Muscle layer of colon (tissue), 2 donors: ENCODE data around the gene SORCS1.

Experiments
- H3K27ac ChIP-seq: one replicate; pipeline ENCODE4 v1.7.0; 2013; ENCODE audit warnings: low read depth, mild to moderate bottlenecking, low read length, moderate library complexity
- H3K27me3 ChIP-seq, 2 donors: one replicate each; pipeline ENCODE4 v1.7.0; 2013; ENCODE audit warnings: low read length in 2 of 2, mild to moderate bottlenecking in 2 of 2; ENCODE audit not compliant: insufficient read depth in 2 of 2, control insufficient read depth in 1 of 2
- H3K36me3 ChIP-seq: one replicate; pipeline ENCODE4 v1.7.0; 2013; ENCODE audit warnings: mild to moderate bottlenecking, low read length; ENCODE audit not compliant: insufficient read depth
- H3K4me1 ChIP-seq: one replicate; pipeline ENCODE4 v1.7.0; 2013; ENCODE audit warnings: mild to moderate bottlenecking, low read length; ENCODE audit not compliant: insufficient read depth
- H3K4me3 ChIP-seq, 2 donors: one replicate each; pipeline ENCODE4 v1.7.0; 2013; ENCODE audit warnings: low read length in 2 of 2, low read depth in 1 of 2, mild to moderate bottlenecking in 1 of 2, moderate library complexity in 1 of 2
- H3K9ac ChIP-seq: one replicate; pipeline ENCODE4 v1.7.0; 2013; ENCODE audit warnings: low read length
- H3K9me3 ChIP-seq: one replicate; pipeline ENCODE4 v1.7.0; 2013; ENCODE audit warnings: mild to moderate bottlenecking, low read length
- donor health status: abdominal sarcoma.
- donor health status: Adenocarcinoma of cecum.

The SORCS1 gene

GRCh38 chr10:106863549-106863948 lies 301.0 kb downstream of the SORCS1 start:
- H3K36me3 ChIP-seq: no peaks in the 10 kb centered on the region
- H3K27ac ChIP-seq: no peak overlapping the region
- no peaks in the 10 kb centered on the region for H3K27me3 ChIP-seq
- H3K9me3 ChIP-seq: no peaks in the 10 kb centered on the region
- H3K4me1 ChIP-seq: no peaks in the 10 kb centered on the region
- no peak overlapping the region for H3K4me3 ChIP-seq
- H3K9ac ChIP-seq: no peak overlapping the region

GRCh38 chr10:106859892-106860652 lies 304.4 kb downstream of the SORCS1 start:
- H3K27ac ChIP-seq: no peak overlapping the region
- no peaks in the 10 kb centered on the region for H3K27me3 ChIP-seq
- H3K36me3 ChIP-seq: no peaks in the 10 kb centered on the region
- no peak overlapping the region for H3K4me3 ChIP-seq
- H3K9ac ChIP-seq: no peak overlapping the region
- no peaks in the 10 kb centered on the region for H3K9me3 ChIP-seq
- H3K4me1 ChIP-seq: no peaks in the 10 kb centered on the region

GRCh38 chr10:106857728-106858127 lies 306.8 kb downstream of the SORCS1 start:
- H3K9ac ChIP-seq: no peak overlapping the region
- H3K9me3 ChIP-seq: no peaks in the 10 kb centered on the region
- H3K27me3 ChIP-seq: no peaks in the 10 kb centered on the region
- no peak overlapping the region for H3K27ac ChIP-seq
- H3K4me1 ChIP-seq: no peaks in the 10 kb centered on the region
- H3K36me3 ChIP-seq: no peaks in the 10 kb centered on the region
- H3K4me3 ChIP-seq: no peak overlapping the region

DNA sequence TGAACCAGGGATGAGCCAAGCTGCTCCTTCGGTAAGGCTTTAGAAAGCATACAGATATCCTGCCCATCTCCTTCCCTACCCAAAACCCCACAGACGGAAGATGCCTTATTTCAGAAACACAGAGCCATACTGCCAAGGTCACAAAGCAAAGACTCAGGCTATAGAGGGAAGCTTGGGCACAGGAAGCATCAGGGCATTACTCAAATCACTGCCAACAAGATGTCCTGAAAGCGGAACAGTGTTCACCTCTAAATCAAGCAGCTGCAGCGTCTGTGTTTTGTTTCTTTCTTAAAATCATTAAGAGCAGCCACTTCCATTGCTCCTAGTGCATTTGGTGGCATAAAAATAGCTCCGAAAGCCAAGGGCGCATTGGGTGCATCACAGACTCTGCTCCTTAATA lies 307.3 kb downstream of the SORCS1 start:
- H3K27ac ChIP-seq: no peak overlapping the region
- H3K4me3 ChIP-seq: no peak overlapping the region
- H3K36me3 ChIP-seq: no peaks in the 10 kb centered on the region

DNA sequence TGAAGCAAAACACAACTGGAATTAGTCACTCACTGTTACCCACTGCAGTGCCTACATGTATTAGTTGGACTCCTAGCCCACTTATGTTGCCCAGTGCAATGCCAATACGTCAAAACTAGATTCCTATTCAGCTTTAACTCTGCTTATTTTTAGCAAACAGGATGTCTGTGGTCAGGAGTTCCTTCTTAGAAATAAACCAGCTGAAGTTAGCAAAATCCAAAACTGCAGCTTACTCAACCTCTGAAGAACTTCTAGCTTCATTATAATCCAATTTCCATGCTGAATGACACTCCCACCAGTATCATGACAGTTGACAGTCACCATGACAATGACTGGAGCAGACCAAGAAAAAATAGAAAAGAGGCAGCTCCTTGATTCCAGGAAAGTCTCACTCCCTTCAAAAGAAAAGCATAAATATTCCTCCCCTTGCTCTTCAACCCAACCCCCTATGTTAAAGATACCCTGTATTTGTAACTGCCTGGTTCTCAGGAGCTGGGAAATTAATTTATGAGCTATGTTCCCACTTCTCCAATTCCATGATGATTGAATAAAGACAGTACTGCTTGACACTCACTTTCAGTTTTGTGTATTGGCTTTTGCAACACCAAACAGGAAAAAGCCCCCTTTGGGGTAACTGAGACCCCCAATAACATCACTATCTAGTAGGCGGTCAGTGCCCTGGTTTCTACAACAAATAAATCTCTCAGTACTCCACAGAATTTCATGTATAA lies 327.4 kb downstream of the SORCS1 start:
- no peak overlapping the region for H3K27ac ChIP-seq
- H3K9ac ChIP-seq: no peak overlapping the region
- peaks cover 16% of the 10 kb centered on the region for H3K4me1 ChIP-seq
- H3K4me3 ChIP-seq: no peak overlapping the region
- H3K36me3 ChIP-seq: no peaks in the 10 kb centered on the region
- H3K27me3 ChIP-seq: no peaks in the 10 kb centered on the region
- H3K9me3 ChIP-seq: no peaks in the 10 kb centered on the region

More for the DNA sequence above, 307.3 kb downstream of the SORCS1 start:
- Histone ChIP-seq H3K9ac (no peak overlapping the region), H3K4me1 (no peaks in the 10 kb centered on the region), H3K27me3 (no peaks in the 10 kb centered on the region), H3K9me3 (no peaks in the 10 kb centered on the region)

DNA sequence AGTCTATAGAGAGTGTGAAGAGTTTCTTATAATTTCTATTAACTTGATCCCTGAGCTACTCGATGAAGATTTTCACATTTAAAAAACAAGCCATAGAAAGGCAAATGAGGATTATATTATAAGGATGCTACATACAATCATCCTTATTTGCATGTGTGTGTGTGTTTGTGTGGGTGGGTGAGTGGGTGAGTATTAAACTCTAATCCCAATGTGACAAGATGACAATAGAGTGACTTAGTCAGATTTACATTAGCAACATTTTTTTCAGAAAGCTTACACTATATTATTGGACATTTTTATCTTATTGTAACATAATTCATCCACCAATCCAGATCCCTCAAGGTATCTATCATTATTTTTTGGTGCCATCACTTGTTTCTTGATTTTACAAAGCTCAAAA lies 331.7 kb downstream of the SORCS1 start:
- no peaks in the 10 kb centered on the region for H3K27me3 ChIP-seq
- H3K36me3 ChIP-seq: no peaks in the 10 kb centered on the region
- no peaks in the 10 kb centered on the region for H3K9me3 ChIP-seq
- no peak overlapping the region for H3K4me3 ChIP-seq
- no peak overlapping the region for H3K9ac ChIP-seq
- no peaks in the 10 kb centered on the region for H3K4me1 ChIP-seq
- H3K27ac ChIP-seq: no peak overlapping the region

- no peak overlapping the region for H3K4me3 ChIP-seq
- no peaks in the 10 kb centered on the region for H3K36me3 ChIP-seq
- no peak overlapping the region for H3K9ac ChIP-seq
- no peaks in the 10 kb centered on the region for H3K27me3 ChIP-seq
- no peak overlapping the region for H3K27ac ChIP-seq
- H3K4me1 ChIP-seq: peaks cover 6% of the 10 kb centered on the region
- H3K9me3 ChIP-seq: no peaks in the 10 kb centered on the region
Measured at GRCh38 chr10:106830471-106830870, 334.0 kb downstream of the SORCS1 start.

GRCh38 chr10:106830006-106830405 lies 334.5 kb downstream of the SORCS1 start:
- H3K4me1 ChIP-seq: peaks cover 7% of the 10 kb centered on the region
- H3K9me3 ChIP-seq: no peaks in the 10 kb centered on the region
- H3K9ac ChIP-seq: no peak overlapping the region
- no peaks in the 10 kb centered on the region for H3K27me3 ChIP-seq
- H3K4me3 ChIP-seq: no peak overlapping the region
- no peak overlapping the region for H3K27ac ChIP-seq
- no peaks in the 10 kb centered on the region for H3K36me3 ChIP-seq

DNA sequence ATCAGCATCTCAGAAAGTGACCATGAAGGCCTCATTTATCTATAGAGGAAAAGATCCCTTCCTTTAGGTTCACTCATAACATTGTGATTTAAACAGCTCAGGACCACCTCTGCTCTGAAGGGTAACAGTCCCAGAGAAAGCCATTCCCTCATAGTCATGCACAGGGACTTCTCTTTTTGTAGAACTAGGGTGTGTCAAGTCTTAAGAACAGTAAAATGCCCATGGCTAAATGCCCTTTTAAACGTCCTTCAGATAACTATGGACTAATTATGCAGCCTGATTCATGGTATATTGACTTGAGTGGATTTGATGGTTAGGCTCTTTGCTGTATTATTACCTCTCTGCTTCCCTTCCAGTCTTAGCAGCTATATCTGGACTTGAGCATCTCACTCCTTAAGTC lies 337.8 kb downstream of the SORCS1 start:
- Histone ChIP-seq H3K4me1 (peaks cover 7% of the 10 kb centered on the region), H3K9me3 (no peaks in the 10 kb centered on the region), H3K27me3 (no peaks in the 10 kb centered on the region), H3K4me3 (no peak overlapping the region), H3K27ac (no peak overlapping the region), H3K9ac (no peak overlapping the region), H3K36me3 (no peaks in the 10 kb centered on the region)

DNA sequence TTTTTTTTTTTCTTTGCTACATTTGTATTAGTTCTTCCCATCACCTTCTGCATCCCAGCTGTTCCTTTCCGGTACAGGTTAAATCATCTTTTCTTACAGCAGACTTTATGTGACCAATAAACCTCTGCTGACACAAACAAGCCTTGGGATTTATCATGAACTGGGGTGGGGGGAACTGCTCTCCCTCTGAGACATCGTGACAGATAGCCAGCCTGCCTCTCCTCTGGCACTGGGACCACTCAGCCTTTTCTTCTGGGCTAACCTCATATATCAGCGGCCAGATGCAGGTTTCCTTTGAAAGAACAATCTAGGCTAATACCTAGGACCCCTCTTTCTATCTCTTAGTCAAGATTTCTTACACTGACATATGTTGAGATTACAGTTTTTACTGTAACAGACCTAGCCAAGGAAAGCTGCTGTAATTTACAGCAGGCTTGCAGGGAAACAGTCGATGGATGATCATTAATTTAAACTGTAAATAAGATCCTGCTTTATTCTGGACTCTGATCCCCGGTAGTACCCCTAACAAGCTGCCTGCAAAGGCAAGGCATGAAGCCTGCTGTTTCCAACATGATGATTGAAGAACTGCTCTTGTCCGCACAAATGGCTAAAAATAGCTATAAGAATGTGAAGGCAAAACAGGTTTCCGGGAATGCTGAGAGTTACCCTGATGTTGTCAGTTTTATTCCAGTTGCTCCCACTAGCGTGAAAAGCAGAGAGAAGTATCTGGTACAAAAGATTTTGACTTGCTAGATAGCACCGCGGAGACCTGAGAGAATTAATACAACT lies 338.7 kb downstream of the SORCS1 start:
- H3K36me3 ChIP-seq: no peaks in the 10 kb centered on the region
- H3K27ac ChIP-seq: peak overlapping the region; percentile 29
- no peaks in the 10 kb centered on the region for H3K27me3 ChIP-seq
- peak overlapping the region in 1 of 2 donors; percentile 11 for H3K4me3 ChIP-seq
- H3K9ac ChIP-seq: no peak overlapping the region
- H3K9me3 ChIP-seq: no peaks in the 10 kb centered on the region
- H3K4me1 ChIP-seq: peaks cover 7% of the 10 kb centered on the region

- H3K4me1 ChIP-seq: peaks cover 2% of the 10 kb centered on the region
Measured at GRCh38 chr10:106820579-106820978, 343.9 kb downstream of the SORCS1 start.

More at GRCh38 chr10:106820579-106820978, 343.9 kb downstream of the SORCS1 start:
- Histone ChIP-seq H3K4me3 (no peak overlapping the region), H3K36me3 (no peaks in the 10 kb centered on the region), H3K9ac (no peak overlapping the region), H3K27me3 (no peaks in the 10 kb centered on the region), H3K27ac (no peak overlapping the region), H3K9me3 (no peaks in the 10 kb centered on the region)
